DND-41 (cell line): ENCODE results near the gene VAPA.

Experiments used
- CTCF ChIP-seq: IDR thresholded peaks from 2 replicates; pipeline ENCODE4 v1.5.1; 2012; ENCODE audit warnings: borderline replicate concordance, low read length, moderate library complexity, mild to moderate bottlenecking; ENCODE audit not compliant: poor library complexity, severe bottlenecking; ENCODE audit errors: extremely low read depth
- EZH2 ChIP-seq: IDR thresholded peaks from 3 replicates; pipeline ENCODE4 v1.6.1; 2012; ENCODE audit warnings: borderline replicate concordance, low read depth, mild to moderate bottlenecking, moderate library complexity, low read length, inconsistent platforms; ENCODE audit not compliant: severe bottlenecking

DNA sequence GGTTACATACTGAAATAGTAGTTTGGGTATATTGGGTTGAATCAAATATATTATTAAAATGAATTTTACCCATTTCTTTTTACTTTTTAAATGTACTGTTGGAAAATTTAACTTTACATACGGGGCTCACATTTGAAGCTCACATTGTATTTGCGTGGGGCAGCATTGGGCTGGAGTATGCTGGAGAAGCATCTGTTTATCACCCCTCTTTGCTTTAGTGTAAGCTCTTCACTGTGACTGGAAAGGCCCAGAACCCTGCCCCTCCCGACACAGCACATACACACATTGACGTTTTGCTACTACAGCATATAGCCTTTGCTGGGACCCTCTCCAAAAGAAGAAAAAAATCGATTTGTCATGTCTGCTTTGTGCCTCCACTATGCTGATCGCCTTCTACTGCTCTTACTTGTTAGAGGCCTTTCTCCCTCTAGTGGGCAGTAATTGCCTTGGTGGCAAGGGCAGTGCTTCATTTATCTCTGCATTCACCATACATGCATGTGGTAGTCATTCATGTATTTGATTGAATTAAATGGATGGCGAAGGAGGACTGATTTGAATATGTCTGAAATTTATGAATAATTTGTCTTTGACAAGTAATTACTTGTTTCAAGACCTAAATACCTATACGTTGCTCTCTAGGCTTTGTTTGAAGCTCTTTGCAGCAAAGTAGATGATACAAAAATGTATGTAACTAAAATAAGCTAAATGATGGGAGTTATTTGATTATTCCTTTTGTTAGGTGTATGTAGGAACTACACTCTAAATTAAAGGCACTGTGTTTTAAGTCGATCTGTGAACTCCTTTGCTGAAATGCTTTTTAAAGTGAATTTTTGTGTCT, 37.4 kb downstream of the VAPA start:
- TF ChIP-seq CTCF (peak; percentile 65), EZH2 (no peak)
